Measurements from ENCODE around the gene SKP1. TPM values are rescaled to one million over a fixed set of nuclear protein-coding genes. Genes with fewer than 3 reads are reported as not detected.
"Not testable (repeated sequence)": the region's sequence is repeated elsewhere in the genome, so short reads cannot be mapped to it uniquely, and the experiment has no call there.

SKP1 gene
- total and polyA plus RNA-seq, 7 donors, result 193 to 938 (median 320) TPM

GRCh38 chr5:134161513-134162395 lies 15.0 kb downstream of the SKP1 start:
- Histone ChIP-seq H3K4me1 (peaks cover 0 to 4% (median 0%) of the 10 kb centered on the region in 4 donors), H3K27me3 (no peaks in the 10 kb centered on the region), H3K4me3 (no peak overlapping the region), H3K36me3 (peaks cover 32 to 89% (median 54%) of the 10 kb centered on the region in 4 donors), H3K9me3 (no peaks in the 10 kb centered on the region), H3K27ac (no peak overlapping the region)
- TF ChIP-seq CTCF (IDR thresholded peaks at IDR 0.05), result no peak
- no peak for TF ChIP-seq POLR2A (IDR thresholded peaks at IDR 0.05)
- TF ChIP-seq EP300 (IDR thresholded peaks at IDR 0.05), result no peak
- TF ChIP-seq POLR2AphosphoS5 (IDR thresholded peaks at IDR 0.05), result no peak
- 89 to 98% methylated on average over 6 of the region's 6 CpGs for WGBS, 2 donors
- DNase-seq, result no peak
- intact Hi-C loops (cut with DNase I), result no loop called here

DNA sequence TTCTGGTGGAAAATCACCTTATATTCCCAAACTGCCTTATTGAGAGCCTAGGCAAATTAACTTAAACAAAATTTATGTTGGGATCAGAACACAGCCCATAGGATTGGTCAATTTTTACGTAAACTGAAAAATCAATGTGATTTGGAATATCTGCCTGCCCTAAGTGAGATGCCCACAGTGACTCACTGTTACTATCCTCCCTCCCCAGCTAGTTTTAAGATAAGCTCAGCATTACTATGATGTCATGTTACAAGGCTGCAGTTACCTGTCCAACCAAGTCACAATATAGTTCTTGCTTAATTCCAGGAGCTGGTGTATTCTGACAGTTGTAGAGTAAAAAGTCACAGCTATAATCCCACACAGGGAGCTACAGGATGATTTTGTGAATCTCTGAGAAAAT lies 23.1 kb downstream of the SKP1 start:
- no peak for DNase-seq
- WGBS, 2 donors, result 94 to 98% methylated on average over 1 of the region's 1 CpG
- peaks cover 13 to 95% (median 55%) of the 10 kb centered on the region in 4 donors for H3K36me3 ChIP-seq
- no peak overlapping the region for H3K4me3 ChIP-seq
- no peaks in the 10 kb centered on the region for H3K9me3 ChIP-seq
- H3K27ac ChIP-seq, result no peak overlapping the region
- H3K27me3 ChIP-seq, result no peaks in the 10 kb centered on the region
- H3K4me1 ChIP-seq, result peaks cover 0 to 23% (median 19%) of the 10 kb centered on the region in 4 donors
- intact Hi-C loops (cut with DNase I), result no loop called here
- no peak for TF ChIP-seq CTCF (IDR thresholded peaks at IDR 0.05)
- TF ChIP-seq POLR2AphosphoS5 (IDR thresholded peaks at IDR 0.05), result no peak
- no peak for TF ChIP-seq POLR2A (IDR thresholded peaks at IDR 0.05)
- no peak for TF ChIP-seq EP300 (IDR thresholded peaks at IDR 0.05)

GRCh38 chr5:134153241-134153640 lies 23.5 kb downstream of the SKP1 start:
- Histone ChIP-seq H3K4me3 (no peak overlapping the region), H3K27ac (no peak overlapping the region), H3K27me3 (no peaks in the 10 kb centered on the region), H3K36me3 (peaks cover 9 to 95% (median 51%) of the 10 kb centered on the region in 4 donors), H3K9me3 (no peaks in the 10 kb centered on the region), H3K4me1 (peaks cover 0 to 23% (median 19%) of the 10 kb centered on the region in 4 donors)
- TF ChIP-seq POLR2AphosphoS5 (IDR thresholded peaks at IDR 0.05) (no peak), CTCF (IDR thresholded peaks at IDR 0.05) (no peak), POLR2A (IDR thresholded peaks at IDR 0.05) (no peak), EP300 (IDR thresholded peaks at IDR 0.05) (no peak)
- intact Hi-C loops (cut with DNase I), result no loop called here
- no peak for DNase-seq
- WGBS, 2 donors, result 82 to 98% methylated on average over 3 of the region's 3 CpGs

DNA sequence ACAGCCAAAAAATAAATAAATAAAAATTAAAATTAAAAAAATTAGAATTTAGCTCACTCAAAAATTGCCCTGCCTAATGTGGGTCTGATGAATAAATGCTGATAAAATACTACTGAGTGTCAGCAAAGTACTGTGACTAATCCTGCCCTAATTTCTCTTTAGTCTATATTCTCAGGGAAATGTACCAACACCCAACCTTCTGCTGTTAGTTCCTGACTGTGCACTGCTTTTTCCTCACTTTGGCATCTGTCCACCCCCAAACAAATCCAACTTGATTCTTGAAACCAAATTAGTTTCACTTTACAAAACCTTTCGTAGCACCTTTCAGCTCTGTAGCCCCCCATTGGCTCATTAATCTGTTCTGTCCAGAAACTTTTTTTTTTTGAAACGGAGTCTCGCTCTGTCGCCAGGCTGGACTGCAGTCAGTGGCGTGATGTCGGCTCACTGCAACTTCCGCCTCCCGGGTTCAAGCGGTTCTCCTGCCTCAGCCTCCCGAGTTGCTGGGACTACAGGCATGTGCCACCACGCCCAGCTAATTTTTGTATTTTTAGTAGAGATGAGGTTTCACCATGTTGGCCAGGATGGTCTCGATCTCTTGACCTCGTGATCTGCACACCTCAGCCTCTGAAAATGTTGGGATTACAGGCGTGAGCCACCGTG lies 24.4 kb downstream of the SKP1 start:
- intact Hi-C loops (cut with DNase I); H3K9me3 ChIP-seq; H3K27ac ChIP-seq; H3K4me3 ChIP-seq; DNase-seq; H3K27me3 ChIP-seq: not testable (repeated sequence)
- 93 to 94% methylated on average over 15 of the region's 15 CpGs for WGBS, 2 donors
- H3K36me3 ChIP-seq, result peaks cover 0 to 92% (median 44%) of the 10 kb centered on the region in 4 donors
- peaks cover 0 to 23% (median 19%) of the 10 kb centered on the region in 4 donors for H3K4me1 ChIP-seq

DNA sequence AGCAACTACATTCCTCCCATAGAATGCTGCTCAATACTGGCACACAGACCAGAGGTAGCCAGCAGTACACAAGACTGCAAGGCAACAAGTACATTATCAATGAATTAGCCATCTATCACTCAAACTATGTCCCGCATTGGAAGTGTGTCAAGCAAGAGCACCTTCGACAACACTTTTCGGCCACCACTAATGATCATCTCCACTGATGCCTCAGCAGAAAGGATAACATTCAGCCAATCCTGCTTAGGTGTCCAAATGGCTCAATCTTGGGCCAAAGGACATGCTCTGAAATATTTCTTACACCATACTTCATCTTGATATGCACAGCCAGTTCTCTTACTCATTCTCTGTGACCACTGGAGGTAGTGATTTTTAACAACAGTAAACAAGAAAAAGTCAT lies 25.0 kb downstream of the SKP1 start:
- 97 to 99% methylated on average over 3 of the region's 3 CpGs for WGBS, 2 donors
- Histone ChIP-seq H3K36me3 (peaks cover 0 to 93% (median 40%) of the 10 kb centered on the region in 4 donors), H3K4me1 (peaks cover 0 to 23% (median 19%) of the 10 kb centered on the region in 4 donors), H3K4me3 (no peak overlapping the region), H3K9me3 (no peaks in the 10 kb centered on the region), H3K27me3 (no peaks in the 10 kb centered on the region), H3K27ac (no peak overlapping the region)
- TF ChIP-seq EP300 (IDR thresholded peaks at IDR 0.05) (no peak), POLR2AphosphoS5 (IDR thresholded peaks at IDR 0.05) (no peak), CTCF (IDR thresholded peaks at IDR 0.05) (no peak), POLR2A (IDR thresholded peaks at IDR 0.05) (no peak)
- DNase-seq, result no peak
- intact Hi-C loops (cut with DNase I), result no loop called here
